ENCODE data around the gene GPR146.

GPR146 gene

GRCh38 chr7:1095621-1096155 is 51.3 kb downstream of the GPR146 start:
- DNase-seq: no peak

- DNase-seq: no peak
Measured at GRCh38 chr7:1096156-1097119, 52.1 kb downstream of the GPR146 start.

DNA sequence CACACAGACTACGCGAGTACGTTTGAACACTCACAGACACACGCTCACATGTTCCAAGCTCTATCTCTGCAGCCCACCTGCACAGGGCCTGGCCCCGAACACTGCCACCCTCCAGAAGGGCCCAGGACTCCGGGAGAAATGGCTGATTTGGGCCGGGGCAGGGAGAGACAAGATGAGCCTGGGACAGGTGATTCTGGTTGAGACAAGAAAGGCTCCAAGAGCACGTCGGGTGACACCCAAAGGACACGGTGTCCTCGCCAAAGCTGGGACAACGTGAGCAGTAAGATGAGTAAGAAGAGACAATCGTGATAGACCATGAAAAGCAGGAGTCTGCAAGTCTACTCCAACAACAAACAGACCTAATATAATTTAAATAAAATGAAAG is 52.8 kb downstream of the GPR146 start:
- DNase-seq: no peak

GRCh38 chr7:1098243-1099153 is 54.2 kb downstream of the GPR146 start:
- no peak for DNase-seq

GRCh38 chr7:1099154-1099542 is 54.8 kb downstream of the GPR146 start:
- no peak for DNase-seq

GRCh38 chr7:1099637-1100036 is 55.3 kb downstream of the GPR146 start:
- no peak for DNase-seq

DNA sequence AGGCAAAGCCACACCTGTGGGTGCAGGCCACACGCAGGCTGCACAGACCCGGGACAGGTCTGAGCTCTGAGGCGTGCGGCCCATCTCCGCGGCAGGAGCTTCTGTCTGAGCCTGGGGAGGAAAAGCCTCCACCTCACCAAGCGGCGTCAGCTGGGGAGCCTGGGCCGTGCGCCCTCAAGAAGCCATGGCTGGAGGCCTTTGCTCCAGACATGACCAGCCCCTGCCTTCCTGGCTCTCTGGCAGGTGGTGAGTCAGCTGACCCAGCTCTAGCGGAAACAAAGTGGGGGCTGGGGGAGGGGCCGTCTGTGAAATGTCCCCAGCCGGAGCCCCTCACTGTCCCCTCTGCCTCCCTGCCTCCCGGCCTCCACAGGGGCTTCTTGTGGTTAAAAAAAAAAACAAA is 56.0 kb downstream of the GPR146 start:
- DNase-seq: no peak

DNA sequence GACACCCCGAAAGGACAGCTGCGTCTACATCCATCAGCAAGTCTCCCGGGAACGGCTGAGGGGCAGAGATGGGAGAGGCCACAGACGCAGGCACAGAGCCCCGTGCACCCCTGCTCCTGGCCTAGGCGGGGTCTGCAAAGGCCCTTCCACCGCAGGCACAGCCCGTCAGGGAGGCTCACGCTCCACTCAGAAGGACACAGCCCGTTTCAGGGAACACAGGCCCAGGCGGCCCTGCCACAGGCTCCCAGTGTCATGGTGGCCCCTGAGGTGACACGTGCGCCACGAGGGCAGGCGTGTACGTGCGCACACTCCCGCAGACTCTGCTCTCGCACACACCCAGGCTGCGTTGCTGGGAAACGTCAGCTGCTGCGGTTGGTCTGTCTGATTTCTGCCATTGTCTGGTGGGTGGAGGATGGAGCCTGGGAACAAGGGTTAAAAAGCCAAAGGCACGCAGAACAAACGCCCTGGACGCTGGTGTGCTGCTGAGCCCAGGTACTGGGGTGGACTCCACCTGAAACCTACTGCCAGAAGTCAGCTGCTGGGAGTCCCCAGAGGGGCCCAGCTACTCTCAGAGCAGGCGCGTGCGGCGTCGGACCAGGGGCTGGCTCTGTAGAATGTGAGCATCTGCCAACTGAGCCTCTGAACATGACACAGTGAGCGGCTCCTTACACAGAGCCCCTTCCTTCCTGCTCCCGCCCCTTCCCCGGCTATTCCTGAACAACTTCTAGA is 56.7 kb downstream of the GPR146 start:
- no peak for DNase-seq

DNA sequence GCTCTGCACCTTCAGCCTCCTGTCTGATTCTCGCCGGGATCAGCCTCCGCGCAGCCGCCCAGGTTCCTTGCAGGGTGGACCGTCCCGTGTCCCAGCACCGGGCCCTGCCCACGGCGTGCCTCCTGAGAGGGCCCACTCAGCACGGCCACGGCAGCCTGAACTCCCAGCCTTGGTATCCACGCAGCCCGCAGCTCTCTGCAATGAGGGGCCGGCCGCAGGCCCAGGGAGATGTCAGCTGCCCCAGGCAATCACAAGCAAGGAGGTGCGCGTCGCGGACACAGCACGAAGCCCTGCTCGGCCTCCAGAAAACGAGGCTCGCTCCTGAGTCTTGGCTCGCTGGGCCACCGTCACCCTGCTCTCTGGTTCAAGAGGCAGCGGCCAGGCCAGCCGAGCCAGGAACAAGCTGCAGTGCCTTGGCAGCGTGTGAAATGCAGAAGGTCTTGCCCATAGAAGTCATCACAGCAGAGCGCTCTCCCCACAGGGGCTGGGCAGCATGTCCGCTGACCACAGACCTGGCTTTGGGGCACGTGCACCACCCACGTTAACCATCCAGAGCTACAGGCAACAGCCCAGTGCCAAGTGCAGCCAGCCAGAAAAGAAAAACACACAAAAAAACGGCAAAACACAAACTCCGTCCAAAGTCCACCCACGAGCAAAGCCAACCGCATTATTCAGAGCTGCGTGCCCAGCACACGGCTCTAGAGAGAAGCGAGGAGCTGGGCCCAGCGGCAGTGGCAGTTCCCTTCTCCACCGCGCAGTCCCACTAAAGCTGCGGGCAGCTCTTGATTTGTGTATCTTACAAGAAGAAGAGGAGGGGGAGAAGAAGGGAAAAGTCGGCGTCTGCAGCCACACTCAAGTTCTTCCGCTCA is 57.5 kb downstream of the GPR146 start:
- DNase-seq: no peak

- DNase-seq: no peak
Measured at GRCh38 chr7:1103009-1103788, 58.9 kb downstream of the GPR146 start.

- DNase-seq: no peak
Measured at GRCh38 chr7:1103789-1104515, 59.6 kb downstream of the GPR146 start.

DNA sequence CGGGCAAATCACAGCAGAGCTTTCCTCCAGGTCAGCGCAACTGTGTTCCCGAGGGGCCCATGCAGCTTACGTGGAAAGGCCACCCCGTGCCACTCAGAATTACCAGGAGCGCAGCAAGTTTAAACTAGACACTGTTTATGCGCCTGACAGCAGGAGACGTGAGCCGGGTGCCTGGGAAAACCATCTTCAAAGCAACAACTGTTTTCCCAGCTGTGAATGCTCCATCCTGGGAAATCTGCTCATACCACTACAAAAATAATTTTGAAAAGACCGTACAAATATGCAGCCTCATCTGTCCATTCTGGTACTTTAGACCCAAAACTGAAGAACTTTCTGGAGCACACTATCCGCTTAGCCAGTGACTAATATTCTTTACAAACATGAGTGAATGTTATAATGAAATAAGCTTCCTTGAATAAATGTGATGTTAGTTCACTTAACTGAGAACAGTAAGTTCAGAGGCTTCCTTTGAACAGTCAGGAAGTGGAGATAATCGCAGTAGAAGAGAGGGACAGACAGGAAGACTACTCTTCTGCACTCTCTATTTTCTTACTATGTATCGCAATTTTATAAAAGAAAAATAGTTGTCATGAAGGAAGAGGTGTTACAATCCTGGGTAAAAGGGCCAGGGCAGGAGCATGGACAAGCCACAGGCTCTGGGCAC is 60.3 kb downstream of the GPR146 start:
- no peak for DNase-seq

- no peak for DNase-seq
Measured at GRCh38 chr7:1105189-1105588, 60.8 kb downstream of the GPR146 start.

- DNase-seq: no peak
Measured at GRCh38 chr7:1106063-1106792, 61.9 kb downstream of the GPR146 start.

DNA sequence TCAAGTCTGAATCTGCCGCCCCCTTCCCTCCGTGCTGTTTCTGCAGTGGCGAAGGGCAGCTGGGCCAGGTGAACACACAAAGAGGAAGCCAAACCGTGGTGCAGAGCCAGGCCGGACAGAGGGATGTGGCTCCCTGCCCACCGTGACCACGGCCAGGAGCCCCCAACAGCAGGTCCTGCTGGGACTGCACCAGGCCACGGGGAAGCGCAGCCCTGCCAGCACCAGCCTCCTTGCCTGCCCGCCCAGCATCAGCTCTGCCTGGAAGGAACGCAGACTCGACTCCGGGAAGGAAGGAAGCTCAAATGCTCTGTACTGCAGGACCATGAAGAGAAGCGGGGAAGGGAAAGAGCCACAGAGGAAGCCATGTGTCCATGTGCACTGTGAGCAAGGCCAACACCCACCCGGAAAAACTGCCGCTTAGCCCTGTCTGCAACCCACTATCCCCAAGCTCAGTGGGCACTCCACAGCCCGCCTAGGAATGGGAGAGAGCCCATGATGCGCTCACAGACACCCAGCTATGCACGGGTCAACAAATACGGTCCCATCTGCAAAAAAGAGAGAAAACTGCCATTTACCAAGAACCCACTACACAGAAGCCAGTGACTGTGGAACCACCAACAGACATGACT is 62.6 kb downstream of the GPR146 start:
- DNase-seq: no peak

- DNase-seq: no peak
Measured at GRCh38 chr7:1108264-1108920, 64.0 kb downstream of the GPR146 start.

Data from fibroblast of skin of abdomen (primary cell).